ENCODE data around the gene OVOL1. TPM values are rescaled to one million over a fixed set of nuclear protein-coding genes. Genes with fewer than 3 reads are reported as not detected.

Gene OVOL1
- total RNA-seq, 1 donor from 2014 or later = not detected

DNA sequence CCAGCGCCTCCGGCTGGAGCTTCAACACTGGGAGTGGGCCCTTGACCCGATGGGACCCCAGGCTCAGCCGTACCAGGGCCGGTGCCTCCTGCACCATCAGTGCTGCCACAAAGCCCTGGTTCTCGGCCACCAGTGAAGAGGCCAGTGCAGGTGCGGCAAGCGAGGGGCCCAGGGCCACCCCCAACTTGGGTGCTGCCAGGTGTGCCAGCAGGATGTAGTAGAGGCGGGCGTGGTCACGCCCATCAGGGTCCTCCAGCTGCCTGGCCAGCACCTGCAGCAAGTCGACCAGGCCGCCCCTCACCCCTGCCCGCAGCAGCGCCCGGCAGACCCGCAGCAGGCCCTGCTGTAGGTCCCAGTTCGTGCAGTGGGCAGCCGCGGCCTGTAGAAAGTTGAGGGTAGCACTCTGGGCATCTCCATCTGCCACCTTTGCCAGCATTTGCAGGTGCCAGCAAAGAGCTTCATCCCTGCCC is 8.4 kb upstream of the OVOL1 start:
- DNase-seq = no peak

DNA sequence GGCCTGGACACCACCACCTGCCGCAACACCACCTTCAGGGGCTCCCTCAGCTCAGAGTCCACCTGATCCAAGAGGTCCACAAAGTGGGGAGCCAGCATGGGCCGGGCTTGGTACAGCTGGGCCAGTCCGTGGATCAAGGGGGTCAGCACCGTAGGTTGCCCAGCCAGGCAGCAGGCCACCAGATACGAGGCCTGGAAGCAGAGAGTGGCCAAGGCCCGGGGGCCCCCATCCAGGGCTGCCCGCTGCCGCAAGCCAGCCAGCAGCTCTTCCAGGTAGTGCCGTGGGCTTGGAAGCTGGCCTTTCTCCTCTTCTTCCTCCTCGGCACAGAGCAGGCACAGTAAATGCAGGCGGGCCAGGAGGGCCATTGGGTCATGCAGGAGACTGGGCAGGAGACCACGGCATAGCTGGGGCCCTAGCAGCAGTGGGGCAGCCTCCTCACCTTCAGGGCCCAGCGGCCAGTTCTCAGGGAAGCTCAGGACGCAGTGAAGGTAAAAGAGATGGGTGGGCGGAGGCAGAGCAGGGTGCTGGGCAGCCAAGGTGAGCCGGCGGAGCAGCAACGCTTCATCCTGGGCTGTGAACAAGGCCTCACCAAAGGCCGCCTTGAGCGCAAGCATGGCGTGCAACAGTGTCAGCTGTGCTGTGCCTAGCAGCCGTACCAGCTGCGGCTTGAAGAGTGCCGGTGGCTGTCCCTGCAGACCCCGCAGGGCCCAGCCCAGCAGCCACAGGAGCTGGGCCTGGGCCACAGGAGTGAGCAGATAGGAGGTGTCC is 7.8 kb upstream of the OVOL1 start:
- DNase-seq = no peak

DNA sequence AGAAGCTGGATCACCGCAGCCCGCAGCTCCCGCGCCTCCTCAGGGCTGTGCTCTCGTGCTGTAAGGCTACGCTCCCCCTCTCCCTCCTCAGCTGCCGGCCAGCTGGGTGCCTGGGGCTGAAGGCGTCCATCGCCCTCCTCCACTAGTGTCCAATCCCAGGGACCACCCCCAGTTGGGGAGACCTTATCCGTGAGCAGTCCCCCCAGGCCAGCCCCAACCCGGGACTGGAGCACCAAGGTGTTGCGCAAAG is 7.3 kb upstream of the OVOL1 start:
- no peak for DNase-seq

DNA sequence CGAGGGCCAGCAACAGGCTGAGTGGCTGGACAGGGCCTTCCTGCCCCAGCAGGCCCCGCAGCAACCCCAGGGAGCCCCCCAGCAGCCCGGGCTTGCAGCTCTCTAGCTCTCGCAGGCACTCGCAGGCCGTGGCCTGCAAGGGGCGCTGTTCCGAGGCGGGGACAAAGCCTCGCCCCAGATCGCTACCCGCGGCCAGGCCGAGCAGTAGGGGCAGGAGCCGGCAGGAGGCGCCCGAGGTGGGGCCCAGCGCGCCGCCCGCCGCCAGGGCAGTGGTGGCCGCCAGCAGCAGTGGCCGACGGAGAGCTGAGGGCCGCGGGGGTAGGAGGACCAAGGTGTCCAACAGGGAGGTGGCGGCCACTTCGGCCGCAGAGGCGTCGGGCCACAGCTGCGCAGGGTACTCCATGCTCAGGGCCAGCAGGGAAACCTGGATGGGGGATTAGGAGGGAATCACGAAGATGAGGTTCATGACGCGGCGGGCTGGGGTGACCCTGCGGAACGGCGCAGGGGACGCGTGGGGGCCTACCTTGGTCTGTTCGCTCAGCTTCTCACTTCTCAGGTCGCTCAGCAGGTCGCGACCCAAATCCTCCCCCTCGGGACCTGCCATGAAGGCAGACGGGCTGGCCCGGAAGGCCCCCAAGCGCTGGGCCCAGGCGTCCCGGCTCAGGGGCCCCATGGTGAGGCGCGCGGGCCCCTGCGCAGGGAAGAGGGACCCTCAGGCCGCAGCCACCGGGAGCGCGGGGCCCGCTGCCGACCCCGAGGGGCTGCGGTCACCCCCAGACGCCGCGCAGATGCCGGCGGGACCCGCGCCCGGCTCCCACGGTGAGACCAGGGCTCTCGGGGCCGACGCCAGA is 6.7 kb upstream of the OVOL1 start:
- peak; percentile 92 for DNase-seq

DNA sequence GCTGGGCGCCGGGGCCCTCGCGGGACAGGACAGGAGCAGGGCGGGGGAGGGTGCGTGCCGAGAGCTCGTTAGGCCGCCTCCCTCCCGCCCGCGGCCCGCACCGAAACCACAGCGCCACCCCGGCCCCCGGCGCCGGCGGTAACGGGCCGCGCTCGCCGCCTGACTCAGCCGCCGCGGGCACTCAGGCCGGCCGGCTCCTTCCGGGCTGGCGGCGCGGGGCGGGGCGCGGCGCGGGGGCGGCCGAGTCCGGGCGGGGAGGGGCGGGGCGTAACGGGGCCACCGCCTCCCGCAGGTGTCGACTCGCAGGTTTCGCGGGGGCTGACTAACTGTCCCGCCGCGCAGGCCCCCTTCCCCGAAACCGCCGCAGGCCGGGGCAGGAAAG is 6.1 kb upstream of the OVOL1 start, which contains the start of gene AP5B1:
Gene AP5B1, minus strand, starts transcription at position 207 of the 382 bp plus-strand sequence. CDS start 385 bp downstream, outside the sequence.
- DNase-seq = peak; percentile 64

DNA sequence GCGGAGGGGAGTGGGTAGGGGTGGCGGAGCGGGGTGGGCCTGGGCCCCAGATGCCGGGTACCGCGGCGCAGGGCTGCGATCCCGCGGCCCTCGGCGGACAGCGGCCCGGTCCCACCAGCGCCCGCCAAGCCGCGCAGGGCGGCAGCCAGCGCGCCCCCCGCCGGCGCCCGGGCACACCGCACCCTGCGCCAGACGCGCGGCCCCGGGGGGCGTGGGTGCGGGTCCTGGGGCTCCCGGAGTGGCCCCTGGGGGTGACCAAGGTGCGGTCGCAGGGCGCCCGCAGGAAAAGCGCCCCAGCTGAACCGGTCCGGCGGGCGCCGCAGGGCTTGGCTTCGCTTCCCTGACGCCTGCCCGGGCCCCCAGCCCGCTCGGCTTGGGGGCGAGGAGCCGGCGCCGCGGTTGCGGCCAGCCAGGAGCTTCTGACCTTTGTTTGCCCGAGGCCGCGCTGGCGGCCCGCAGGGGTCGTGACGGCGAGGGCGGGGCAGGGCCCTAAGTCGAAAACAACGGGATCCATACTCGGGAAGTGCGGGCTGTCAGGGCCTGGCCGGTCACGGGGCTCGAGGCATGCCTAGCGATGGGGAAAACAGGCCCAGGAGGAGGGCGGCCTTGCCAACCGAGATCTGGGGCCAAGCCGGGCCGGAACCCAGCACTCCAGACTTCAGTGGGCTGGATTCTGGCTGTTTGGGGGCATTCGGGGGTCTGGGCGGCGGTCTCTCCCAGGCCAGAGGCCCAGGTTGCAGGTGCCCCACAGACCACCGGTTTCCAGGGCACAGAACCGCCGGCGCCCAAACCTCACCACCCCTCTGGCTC is 5.5 kb upstream of the OVOL1 start:
- peak; percentile 41 for DNase-seq

DNA sequence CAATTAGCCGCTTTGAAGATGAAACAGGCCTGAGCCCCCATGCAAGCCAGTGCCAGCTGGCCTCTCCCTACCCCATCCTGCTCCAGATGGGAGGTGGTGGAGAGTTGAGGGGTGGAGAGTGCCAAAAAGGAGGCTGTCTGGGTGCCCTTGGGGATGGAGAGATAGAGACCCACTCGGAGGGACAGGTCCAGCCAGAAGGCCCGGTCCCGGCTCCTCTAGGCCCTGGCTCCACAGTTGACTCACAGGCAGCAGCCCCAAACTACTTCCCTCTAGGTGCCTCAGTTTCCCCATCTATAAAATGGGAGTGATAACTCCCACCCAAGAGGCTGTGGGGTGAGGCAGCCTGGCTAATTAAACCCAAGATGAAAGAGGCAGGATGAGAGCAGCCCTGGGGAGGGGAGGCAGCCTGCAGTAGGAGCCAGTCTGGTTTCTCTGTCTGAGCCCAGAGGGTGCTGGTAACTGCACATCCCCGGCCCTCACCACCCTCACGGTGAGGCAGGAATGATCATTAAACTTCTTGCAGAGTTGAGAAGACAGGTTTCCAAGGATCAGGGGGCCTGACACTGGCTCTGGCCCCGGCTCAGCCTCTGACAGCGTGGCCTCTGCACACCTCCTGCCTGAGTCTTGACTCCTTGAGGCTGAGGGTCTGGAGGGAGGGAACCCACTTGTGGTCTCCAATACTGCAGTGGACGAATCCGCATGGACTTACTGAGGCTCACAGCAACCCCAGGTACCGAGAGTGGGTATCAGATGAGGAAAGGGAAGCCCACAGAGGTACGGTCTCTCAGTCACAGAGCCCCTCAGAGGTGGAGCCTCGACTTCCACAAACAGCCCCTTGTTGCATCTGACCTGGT is 4.7 kb upstream of the OVOL1 start:
- no peak for DNase-seq

DNA sequence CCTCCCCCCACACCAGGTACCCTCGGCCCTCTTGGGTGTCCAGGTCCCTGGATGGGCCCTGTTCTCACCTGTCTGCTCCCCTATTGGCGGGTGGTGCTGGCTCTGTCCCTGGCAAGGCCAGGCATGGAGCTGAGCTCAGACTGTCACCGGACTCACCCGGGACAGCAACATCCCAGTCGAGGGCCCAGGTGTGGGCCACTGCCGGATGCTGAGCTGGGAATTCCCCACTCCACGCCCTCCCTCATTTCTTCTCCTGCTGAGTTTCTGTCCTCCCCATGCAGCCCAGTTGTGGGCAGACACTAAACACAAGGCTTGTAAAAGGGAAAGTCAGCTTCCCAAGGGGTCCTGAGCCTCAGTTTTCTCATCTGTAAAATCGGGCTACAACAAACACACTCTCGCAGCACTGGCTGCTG is 4.0 kb upstream of the OVOL1 start:
- DNase-seq = no peak

DNA sequence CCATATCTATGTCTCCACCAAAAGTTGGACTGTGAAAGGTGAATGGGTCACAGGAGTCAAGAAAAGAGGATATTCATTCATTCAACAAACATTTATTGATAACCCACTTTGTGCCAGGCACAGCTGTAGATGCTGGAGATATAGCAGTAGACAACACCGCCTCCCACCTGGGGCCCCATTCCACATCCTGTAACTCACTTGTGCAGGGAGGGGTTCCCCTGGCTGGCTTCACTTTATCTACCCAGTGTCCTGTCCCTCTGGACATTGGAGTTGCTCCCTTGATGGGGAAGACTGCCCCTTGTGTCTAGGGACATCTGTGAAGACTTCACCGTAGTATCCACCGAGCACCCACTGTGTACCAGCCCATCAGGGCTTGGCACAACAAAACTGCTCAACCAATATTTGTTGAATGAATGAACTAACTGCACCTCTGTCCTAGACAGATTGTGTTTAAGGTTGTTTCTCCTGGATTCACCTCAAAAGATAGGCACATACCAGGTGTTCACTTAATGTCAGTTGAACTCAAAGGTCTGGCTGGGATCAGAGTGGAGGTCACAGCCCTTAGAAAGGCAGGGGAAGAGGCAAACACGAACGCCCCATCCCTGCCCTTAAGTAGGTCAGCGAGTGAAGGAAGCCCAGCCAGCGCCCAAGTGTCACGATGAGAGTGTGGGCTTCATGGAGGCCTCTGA is 1.4 kb upstream of the OVOL1 start:
- no peak for DNase-seq

DNA sequence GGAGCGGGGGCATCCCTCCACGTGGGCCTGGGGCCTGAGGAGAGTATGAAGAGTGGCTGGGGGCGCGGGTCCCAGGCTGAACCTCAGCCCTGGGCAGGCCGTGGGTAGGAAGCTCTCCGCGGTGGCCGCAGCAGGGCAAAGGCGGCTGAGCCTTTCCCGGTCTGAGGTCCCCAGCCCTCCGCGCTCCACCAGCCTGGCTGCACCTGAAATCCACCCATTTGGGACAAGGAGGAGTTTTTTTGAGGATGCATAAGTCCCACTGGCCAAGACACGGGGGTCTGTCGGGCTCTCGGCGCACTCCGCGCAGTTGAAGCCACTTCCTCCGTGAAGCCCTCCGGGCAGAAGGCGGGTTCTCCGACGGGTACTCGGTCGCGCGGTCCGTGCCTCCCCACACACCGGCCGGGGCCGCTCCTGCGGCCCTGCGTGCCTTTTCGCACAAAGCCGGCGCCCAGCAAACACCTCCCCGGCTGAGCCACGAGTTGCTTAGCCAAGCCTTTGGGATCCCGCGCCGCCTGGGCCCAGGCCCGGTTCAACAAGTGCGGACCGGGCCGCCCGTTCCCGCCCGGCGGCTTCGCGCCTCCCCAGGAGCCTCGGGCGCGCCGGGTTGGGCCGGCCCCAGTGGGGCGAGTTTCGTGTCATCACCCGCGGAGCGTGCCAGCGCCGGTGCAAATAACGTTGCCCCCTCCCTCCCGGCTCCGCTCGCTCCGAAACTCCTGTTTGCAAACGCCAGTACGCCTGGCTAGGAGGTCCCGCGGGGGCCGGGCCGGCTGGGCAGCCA is 666 bp upstream of the OVOL1 start:
- no peak for DNase-seq

DNA sequence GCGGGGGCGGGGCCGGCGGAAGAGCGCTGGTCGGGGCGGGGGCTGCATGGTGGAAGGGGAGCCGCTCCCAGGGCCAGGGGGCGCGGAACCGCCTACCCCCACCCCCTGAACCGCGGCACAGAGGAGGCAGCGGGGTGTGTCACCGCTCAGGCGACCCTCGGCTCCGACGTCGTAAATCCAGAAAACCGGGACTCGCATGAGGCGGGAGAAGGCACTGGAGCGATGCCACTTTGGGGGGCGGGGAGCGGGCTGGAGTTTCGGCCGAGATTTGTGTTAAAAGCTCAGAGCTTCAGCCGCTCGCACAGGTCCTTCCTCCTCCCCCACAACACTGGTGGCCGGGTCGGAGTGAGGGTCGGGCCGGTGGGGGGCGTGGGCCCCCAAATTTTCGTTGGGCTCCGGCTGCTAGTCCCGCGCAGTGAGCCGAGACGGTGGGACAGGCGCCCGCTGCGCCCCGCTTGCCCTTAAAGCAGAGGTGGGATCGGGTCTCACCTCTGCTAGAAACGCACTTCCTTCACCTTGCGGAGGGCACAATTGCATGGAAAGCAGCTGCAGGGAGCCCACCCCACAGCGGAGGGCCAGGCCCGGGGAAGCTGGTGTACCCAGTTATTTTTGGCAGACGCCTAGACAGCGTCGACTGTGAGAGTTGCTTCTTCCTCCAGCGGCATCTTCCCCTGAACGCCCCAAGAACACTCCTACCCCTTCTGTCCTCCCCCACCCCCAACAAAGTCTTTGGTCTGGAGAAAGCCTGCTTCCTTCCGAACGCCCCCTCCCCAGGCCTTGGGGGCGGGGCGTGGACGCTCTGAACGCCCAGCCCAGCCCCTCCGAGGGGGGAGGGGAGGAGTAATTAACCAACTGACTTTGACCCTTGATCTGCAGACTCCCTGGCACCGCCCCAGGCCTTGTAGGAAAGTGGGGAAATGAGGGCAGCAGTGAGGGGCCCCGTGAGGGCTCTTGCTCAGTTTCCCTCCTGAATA is 1.1 kb downstream of the OVOL1 start:
- no peak for DNase-seq

DNA sequence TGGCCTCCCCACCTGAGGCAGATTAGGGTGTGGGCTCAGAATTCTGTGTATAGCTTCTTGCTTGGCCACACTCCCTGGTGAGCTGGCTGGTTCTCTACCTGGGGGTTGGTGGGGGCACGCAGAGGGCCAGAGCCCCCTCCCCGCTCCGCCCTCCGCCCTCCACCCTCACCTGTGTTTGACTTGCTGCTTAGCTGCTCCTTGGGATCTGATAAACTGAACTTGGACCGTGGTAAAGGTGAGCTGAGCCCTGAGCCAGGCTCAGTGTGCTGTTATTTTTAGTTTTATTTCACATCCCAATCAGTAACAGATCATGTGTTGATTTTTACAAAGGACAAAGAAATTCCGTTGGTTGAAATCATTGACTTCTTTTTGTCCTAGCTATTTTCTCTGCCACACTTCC is 2.0 kb downstream of the OVOL1 start:
- DNase-seq = no peak

DNA sequence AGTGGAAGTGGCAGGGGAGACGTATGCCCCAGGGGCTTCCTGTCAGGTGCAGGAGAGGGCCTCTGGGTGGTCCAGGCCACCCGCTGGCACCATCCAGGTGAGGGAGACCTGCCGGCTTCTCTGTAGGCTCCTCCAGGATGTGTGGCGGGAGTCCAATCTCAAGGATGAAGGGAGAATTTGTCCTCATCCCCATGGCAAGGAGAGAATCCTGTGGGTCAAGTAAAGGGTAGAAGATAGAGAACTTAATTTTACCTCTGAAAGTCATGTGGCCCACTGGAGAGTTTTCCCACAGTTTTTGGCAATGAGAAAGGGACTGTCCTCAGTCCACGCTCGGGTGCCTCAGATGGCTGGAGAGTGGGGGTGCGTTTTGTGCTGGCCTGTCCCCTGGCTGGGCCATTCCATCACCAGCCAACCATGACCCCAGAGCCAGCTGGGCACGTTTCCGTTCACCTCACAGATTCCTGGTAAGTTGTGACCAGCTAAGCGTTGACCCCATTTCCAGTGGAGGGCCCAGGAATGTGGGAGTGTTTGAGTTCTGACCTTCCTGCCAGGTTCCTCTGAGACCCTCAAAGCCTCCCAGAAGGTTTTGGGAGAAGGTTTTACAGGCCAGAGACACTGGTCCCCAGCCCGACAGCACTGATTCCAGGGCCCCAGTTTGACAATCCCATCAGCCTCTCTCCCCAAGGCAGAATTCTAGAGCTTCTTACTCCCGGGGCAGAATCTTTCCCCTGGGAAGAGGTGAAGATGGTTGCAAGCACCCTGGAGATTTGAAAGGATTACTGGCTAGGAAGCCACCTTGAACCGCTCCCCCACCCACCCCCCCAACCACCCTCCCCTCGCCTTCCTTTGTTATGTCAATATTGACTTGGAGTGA is 2.6 kb downstream of the OVOL1 start:
- DNase-seq = no peak

DNA sequence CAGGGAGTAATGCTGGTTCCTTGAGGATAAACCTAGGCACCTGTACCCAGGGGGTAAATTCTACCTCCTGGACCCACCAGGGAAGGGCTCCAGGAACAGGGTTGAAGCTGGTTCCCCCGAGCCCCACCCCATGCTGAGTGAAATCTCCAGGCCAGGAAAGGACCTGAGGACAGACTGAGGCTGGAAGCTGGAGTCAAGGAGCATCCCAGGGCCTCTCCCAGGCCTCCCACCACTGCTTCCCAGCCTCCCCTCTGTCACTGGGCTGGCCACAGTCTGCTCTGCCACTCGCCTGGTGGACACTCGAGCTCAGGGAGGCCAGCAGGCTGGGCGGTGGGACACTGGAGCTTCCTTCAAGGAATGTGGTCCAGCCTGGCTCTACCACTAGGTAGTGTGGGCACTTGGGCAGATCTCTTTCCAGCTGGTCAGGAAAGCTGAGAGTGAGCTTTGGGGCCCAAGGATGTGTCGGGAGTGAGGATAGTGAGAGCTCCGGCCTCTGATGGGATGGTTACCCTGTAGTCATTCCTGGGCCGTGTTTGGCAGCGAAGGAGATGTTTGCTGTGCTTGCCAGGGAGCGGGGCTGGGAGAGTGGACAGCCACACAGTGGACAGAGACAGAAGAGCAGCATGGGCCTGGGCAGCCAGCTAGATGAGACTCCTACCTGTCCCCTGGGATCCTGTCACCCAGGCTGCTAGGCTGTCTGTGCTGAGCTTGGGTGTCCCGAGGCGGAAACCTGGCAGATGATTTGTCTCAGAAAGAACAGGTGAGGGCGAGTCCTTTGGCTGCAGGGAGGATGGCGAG is 3.4 kb downstream of the OVOL1 start:
- DNase-seq = no peak

DNA sequence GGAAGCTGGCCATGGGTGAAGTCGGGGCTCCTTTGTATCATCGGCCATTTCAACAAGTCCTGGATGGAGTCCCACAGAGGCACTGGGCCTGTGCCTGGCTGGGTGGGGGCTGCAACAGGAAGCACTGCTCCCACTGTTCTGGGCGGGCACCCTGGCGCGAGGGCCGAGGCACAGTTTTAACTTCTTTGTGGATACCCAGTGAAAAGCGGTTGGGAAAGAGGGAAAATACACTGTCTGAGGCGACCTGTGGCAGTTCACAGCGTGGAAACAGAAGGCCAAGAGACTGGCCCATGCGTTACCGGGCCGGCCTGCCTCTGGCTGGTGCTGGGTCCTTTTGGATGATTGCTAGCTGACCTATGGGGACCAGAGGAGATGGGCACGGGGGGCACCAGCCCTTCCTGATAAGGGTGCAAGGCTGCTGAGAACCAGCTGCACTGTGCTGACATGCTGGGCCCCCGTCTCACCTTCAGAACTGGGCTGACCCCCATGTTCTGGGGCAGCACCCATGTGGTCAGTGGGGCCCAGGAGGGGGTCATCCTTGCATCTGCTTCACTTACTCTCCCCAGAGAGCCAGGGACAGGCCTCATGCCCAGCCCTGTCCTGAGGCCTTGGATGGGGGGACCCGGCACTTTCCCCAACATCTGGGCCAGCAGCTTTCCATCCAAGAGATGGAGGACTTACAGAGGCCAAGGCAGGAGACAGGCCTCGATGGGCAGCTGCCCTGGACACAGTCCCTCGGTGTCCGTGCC is 4.2 kb downstream of the OVOL1 start:
- DNase-seq = no peak

DNA sequence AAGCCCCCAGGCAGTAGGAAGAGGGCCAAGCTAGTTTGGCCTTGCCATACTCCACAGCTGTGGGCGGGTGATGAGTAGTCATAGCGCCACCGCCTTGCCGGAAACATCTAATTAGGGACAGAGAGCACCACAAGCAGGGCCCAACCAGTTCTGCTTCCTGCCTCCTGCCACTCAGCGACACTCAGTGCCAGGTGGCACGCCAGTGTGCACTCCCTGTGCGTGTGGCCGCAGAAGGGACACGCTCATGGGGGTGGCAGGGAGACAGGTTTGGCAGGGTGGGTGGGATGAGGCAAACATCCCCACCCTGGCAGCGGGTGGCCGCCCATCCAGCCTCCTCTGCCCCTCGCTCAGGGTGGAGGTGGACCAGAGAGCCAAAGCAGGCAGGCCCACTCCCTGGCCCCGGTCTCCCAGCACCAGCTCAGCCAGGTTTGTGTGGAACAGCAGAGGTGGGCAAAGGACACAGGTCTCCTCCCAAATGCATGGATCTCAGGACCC is 4.9 kb downstream of the OVOL1 start:
- no peak for DNase-seq

DNA sequence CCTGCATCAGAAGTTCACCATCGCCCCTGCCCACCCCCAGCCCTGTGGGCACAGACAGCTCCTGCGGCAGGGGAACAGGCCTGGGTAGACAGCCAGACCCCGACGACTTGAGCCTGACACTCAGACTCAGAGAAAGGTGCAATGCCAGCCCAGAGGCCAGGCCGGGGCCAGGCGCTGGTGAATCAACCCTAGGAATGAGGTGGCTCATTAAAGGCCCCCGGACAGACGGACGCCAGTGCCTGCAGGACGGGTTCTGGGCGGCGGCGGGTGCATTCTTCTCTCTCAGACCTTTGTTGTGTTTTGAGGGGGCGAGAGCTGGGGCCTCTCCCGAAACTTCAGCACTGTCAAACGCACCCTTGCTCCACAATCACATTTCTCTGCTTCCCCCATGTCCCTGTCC is 5.6 kb downstream of the OVOL1 start:
- no peak for DNase-seq

All from dermis blood vessel endothelial cell (primary cell).